HL-60 (cell line): ENCODE data around the gene JAKMIP1.

ENCODE experiments used
- GABPA ChIP-seq: IDR thresholded peaks from 2 replicates; pipeline ENCODE4 v1.6.1; 2012; ENCODE audit warnings: low read depth
- POLR2AphosphoS5 ChIP-seq: IDR thresholded peaks from 2 replicates; pipeline ENCODE4 v1.6.1; 2012; ENCODE audit warnings: low read depth
- REST ChIP-seq: IDR thresholded peaks from 2 replicates; pipeline ENCODE4 v1.6.1; 2012; ENCODE audit warnings: low read depth; ENCODE audit not compliant: insufficient replicate concordance
- TF ChIP-seq, protein P1 (sequence below): IDR thresholded peaks from one replicate; pipeline ENCODE4 v1.5.1; 2011; ENCODE audit warnings: low read length, control low read depth, inconsistent platforms; ENCODE audit not compliant: insufficient read depth

GRCh38 chr4:6231663-6232165 lies 31.4 kb upstream of the JAKMIP1 start:
- TF ChIP-seq, protein P1, sequence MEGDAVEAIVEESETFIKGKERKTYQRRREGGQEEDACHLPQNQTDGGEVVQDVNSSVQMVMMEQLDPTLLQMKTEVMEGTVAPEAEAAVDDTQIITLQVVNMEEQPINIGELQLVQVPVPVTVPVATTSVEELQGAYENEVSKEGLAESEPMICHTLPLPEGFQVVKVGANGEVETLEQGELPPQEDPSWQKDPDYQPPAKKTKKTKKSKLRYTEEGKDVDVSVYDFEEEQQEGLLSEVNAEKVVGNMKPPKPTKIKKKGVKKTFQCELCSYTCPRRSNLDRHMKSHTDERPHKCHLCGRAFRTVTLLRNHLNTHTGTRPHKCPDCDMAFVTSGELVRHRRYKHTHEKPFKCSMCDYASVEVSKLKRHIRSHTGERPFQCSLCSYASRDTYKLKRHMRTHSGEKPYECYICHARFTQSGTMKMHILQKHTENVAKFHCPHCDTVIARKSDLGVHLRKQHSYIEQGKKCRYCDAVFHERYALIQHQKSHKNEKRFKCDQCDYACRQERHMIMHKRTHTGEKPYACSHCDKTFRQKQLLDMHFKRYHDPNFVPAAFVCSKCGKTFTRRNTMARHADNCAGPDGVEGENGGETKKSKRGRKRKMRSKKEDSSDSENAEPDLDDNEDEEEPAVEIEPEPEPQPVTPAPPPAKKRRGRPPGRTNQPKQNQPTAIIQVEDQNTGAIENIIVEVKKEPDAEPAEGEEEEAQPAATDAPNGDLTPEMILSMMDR = no peak
- TF ChIP-seq GABPA = no peak
- no peak for TF ChIP-seq POLR2AphosphoS5
- TF ChIP-seq REST = no peak
